Endodermal cell (in vitro differentiated cells): ENCODE measurements around the gene ATE1. TPM values are rescaled to one million over a fixed set of nuclear protein-coding genes. Genes with fewer than 3 reads are reported as not detected.
A peak's percentile ranks its signal among the peaks of the same experiment; 100 is the strongest.
"Not testable (repeated sequence)": the region's sequence is repeated elsewhere in the genome, so short reads cannot be mapped to it uniquely, and the experiment has no call there.

ENCODE experiments used
- DNase-seq: peaks from one replicate; pipeline ENCODE4 v3.0.0-alpha.2; 2017
- H3K27ac ChIP-seq: 2 replicates; pipeline ENCODE4 v1.5.1; 2013; ENCODE audit warnings: mild to moderate bottlenecking, low read depth, low read length, moderate library complexity
- H3K27me3 ChIP-seq: 2 replicates; pipeline ENCODE4 v1.6.1; 2013; ENCODE audit warnings: mild to moderate bottlenecking, low read length, moderate library complexity; ENCODE audit not compliant: insufficient read depth, control insufficient read depth, poor library complexity, severe bottlenecking
- H3K36me3 ChIP-seq: 2 replicates; pipeline ENCODE4 v1.7.0; 2013; ENCODE audit warnings: mild to moderate bottlenecking, low read length, moderate library complexity; ENCODE audit not compliant: control insufficient read depth, insufficient read depth
- H3K4me1 ChIP-seq: one replicate; pipeline ENCODE4 v1.7.0; 2013; ENCODE audit warnings: low read length; ENCODE audit not compliant: control insufficient read depth, insufficient read depth
- H3K4me3 ChIP-seq: 2 replicates; pipeline ENCODE4 v1.5.1; 2013; ENCODE audit warnings: mild to moderate bottlenecking, low read length, moderate library complexity
- H3K9ac ChIP-seq: 2 replicates; pipeline ENCODE4 v1.6.1; 2013; ENCODE audit warnings: mild to moderate bottlenecking, low read length, moderate library complexity; ENCODE audit not compliant: poor library complexity, severe bottlenecking; ENCODE audit errors: extremely low read depth
- H3K9me3 ChIP-seq: 2 replicates; pipeline ENCODE4 v1.6.1; 2013; ENCODE audit warnings: mild to moderate bottlenecking, low read length, moderate library complexity; ENCODE audit not compliant: control insufficient read depth
- H3K27ac Mint-ChIP-seq: 2 replicates; pipeline ENCODE4 v1.8.0; 2020; ENCODE audit warnings: mixed read lengths
- H3K27me3 Mint-ChIP-seq: 2 replicates; pipeline ENCODE4 v1.8.0; 2021; ENCODE audit warnings: mild to moderate bottlenecking, mixed read lengths; ENCODE audit not compliant: insufficient read depth
- H3K36me3 Mint-ChIP-seq: 2 replicates; pipeline ENCODE4 v1.8.0; 2020; ENCODE audit warnings: low read depth, mixed read lengths
- H3K4me1 Mint-ChIP-seq: 2 replicates; pipeline ENCODE4 v1.8.0; 2020; ENCODE audit warnings: mixed read lengths
- H3K4me3 Mint-ChIP-seq: 2 replicates; pipeline ENCODE4 v1.8.0; 2020; ENCODE audit warnings: mild to moderate bottlenecking, moderate library complexity, mixed read lengths
- H3K9me3 Mint-ChIP-seq: 2 replicates; pipeline ENCODE4 v1.8.0; 2020; ENCODE audit warnings: mild to moderate bottlenecking, mixed read lengths
- WGBS, 2 experiments: methylation state at CpG; one replicate each; pipeline versions ENCODE4 v1.1.5 to v1.1.7; 2013; ENCODE audit warnings: missing lambda C conversion rate in 2 of 2, mixed read lengths in 1 of 2; ENCODE audit not compliant: insufficient coverage in 1 of 2, insufficient read length in 1 of 2; 5-methylcytosine and 5-hydroxymethylcytosine counted together
- total RNA-seq, 2 donors: library from RNA; stranded (reverse); fragmentation: NEBNext Ultra II Directional in 1 of 2; extraction: Animal tissue kit (Norgen Biotek cat#: 25700) in 1 of 2; gene quantifications; 2 replicates in 1 of 2; 3 replicates in 1 of 2; pipeline ENCODE4 v1.2.1, GENCODE V29; 2021
- TF ChIP-seq, protein P1 (sequence below): fragments of 200-600 bp; sonication (generic); conservative IDR thresholded peaks from 2 replicates; pipeline ENCODE4 v1.5.0; 2021; ENCODE audit warnings: antibody characterized with exemption, mild to moderate bottlenecking

The ATE1 gene
- total RNA-seq, 2 donors from 2014 or later = 31.2 to 32.2 TPM

DNA sequence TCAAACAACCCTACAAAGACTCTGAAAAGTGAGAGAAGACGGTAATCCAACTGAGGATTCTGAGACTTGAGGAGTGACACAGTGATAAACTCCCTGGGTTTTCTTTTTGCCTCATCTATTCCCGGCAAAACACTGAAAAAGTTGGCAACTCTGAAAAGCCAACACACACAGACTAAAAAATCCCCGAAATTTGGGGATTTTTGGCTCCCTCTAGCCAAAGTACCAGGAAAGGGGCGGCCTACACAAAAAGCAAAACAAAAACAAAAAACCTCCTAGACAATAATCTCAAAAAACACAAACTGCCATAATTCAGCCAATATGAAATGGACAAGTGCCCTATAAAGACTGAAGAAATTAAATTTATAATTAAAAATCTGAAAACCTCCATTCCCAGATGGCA lies 161.4 kb downstream of the ATE1 start:
- 60 to 75% methylated on average over 1 to 4 of the region's 4 CpGs for WGBS, 2 experiments
- Mint-ChIP-seq H3K4me3 (no peak overlapping the region), H3K36me3 (peaks cover 43% of the 10 kb centered on the region), H3K4me1 (no peaks in the 10 kb centered on the region), H3K9me3 (peaks cover 29% of the 10 kb centered on the region), H3K27me3 (no peaks in the 10 kb centered on the region), H3K27ac (no peak overlapping the region)
- DNase-seq = no peak
- no peaks in the 10 kb centered on the region for H3K27me3 ChIP-seq
- TF ChIP-seq, protein P1, sequence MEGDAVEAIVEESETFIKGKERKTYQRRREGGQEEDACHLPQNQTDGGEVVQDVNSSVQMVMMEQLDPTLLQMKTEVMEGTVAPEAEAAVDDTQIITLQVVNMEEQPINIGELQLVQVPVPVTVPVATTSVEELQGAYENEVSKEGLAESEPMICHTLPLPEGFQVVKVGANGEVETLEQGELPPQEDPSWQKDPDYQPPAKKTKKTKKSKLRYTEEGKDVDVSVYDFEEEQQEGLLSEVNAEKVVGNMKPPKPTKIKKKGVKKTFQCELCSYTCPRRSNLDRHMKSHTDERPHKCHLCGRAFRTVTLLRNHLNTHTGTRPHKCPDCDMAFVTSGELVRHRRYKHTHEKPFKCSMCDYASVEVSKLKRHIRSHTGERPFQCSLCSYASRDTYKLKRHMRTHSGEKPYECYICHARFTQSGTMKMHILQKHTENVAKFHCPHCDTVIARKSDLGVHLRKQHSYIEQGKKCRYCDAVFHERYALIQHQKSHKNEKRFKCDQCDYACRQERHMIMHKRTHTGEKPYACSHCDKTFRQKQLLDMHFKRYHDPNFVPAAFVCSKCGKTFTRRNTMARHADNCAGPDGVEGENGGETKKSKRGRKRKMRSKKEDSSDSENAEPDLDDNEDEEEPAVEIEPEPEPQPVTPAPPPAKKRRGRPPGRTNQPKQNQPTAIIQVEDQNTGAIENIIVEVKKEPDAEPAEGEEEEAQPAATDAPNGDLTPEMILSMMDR = no peak
- H3K9ac ChIP-seq = no peak overlapping the region
- H3K36me3 ChIP-seq = peaks cover 2% of the 10 kb centered on the region
- no peak overlapping the region for H3K27ac ChIP-seq
- peaks cover 45% of the 10 kb centered on the region for H3K9me3 ChIP-seq
- no peak overlapping the region for H3K4me3 ChIP-seq
- no peaks in the 10 kb centered on the region for H3K4me1 ChIP-seq

DNA sequence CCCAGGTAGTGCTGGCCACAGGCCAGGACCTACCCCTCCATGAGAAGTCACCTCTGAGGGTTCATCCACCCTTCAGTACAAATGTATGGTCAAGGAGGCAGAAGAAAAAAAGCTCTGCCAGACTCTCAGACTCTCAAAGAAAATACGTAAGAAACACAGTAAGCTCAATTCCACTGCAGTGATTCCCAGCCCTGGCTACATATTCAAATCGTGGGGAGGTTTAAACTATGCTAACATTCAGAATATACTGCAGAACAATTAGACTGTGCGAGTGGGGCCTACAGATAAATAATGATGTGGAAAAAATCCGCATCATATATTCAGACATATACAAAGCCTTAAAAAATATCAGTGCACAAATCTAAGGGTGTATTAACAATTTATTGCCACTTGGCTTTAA lies 162.6 kb downstream of the ATE1 start:
- no peaks in the 10 kb centered on the region for H3K27me3 Mint-ChIP-seq
- no peak for DNase-seq
- no peak overlapping the region for H3K4me3 ChIP-seq
- H3K36me3 ChIP-seq = peaks cover 9% of the 10 kb centered on the region
- 96 to 100% methylated on average over 1 to 4 of the region's 4 CpGs for WGBS, 2 experiments
- peak overlapping the region; percentile 9 for H3K27ac Mint-ChIP-seq
- no peaks in the 10 kb centered on the region for H3K27me3 ChIP-seq
- no peak overlapping the region for H3K4me3 Mint-ChIP-seq
- H3K9ac ChIP-seq = no peak overlapping the region
- H3K9me3 Mint-ChIP-seq = peaks cover 39% of the 10 kb centered on the region
- H3K4me1 ChIP-seq = no peaks in the 10 kb centered on the region
- H3K4me1 Mint-ChIP-seq = no peaks in the 10 kb centered on the region
- H3K36me3 Mint-ChIP-seq = peaks cover 54% of the 10 kb centered on the region
- H3K27ac ChIP-seq = no peak overlapping the region
- peaks cover 53% of the 10 kb centered on the region for H3K9me3 ChIP-seq
- TF ChIP-seq, protein P1 = no peak

DNA sequence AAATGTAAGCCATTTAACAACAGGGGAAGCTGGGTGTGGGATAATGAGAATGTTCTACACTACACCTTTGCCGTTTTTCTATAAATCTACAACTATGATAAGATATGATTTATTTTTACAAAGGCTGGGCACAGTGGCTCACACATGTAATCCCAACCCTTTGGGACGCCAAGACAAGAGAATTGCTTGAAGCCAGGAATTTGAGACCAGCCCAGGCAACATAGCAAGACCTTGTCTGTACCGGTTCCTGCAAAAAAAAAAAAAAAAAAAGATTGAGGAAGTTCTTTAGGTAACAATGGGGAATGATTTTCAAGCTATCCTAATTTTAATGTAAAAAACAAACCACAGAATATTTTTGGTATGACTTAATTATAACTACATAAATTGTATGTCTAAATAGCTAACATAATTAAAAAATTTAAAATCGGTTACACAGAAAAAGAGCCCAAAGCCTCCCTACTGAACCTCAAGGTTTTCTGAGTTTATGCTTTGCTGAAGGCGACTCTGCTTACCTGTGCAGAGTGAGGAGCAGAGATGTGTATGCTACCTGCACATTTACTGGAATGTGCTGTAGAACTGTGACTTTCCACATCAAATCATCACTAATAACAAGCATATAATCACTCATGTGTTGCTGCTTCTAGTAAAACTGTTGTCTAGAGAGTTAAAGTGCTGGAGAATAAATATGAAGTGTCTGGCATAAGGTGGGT lies 163.4 kb downstream of the ATE1 start:
- Histone ChIP-seq H3K36me3 (peaks cover 16% of the 10 kb centered on the region), H3K27me3 (no peaks in the 10 kb centered on the region), H3K27ac (no peak overlapping the region), H3K9ac (no peak overlapping the region), H3K4me1 (no peaks in the 10 kb centered on the region), H3K4me3 (no peak overlapping the region), H3K9me3 (peaks cover 53% of the 10 kb centered on the region)
- H3K4me1 Mint-ChIP-seq = no peaks in the 10 kb centered on the region
- TF ChIP-seq, protein P1 = no peak
- 72 to 83% methylated on average over 2 to 4 of the region's 5 CpGs for WGBS, 2 experiments
- H3K9me3 Mint-ChIP-seq = peaks cover 43% of the 10 kb centered on the region
- H3K27ac Mint-ChIP-seq = no peak overlapping the region
- no peak overlapping the region for H3K4me3 Mint-ChIP-seq
- no peak for DNase-seq
- peaks cover 57% of the 10 kb centered on the region for H3K36me3 Mint-ChIP-seq
- H3K27me3 Mint-ChIP-seq = no peaks in the 10 kb centered on the region

DNA sequence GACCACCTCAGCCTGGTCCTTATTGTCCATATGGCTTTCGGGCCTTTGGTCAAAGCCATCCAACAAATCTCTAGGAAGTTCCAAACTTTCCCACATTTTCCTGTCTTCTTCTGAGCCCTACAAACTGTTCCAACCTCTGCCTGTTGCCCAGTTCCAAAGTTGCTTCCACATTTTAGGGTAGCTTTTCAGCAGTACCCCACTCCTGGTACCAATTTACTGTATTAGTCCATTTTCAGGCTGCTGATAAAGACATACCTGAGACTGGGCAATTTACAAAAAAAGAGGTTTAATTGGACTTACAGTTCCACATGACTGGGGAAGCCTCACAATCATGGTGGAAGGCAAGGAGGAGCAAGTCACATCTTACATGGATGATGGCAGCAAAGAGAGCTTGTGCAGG lies 170.6 kb downstream of the ATE1 start:
- not testable (repeated sequence) for H3K4me3 ChIP-seq, H3K4me1 ChIP-seq, DNase-seq, H3K9ac ChIP-seq, H3K27ac ChIP-seq, H3K4me1 Mint-ChIP-seq, H3K27ac Mint-ChIP-seq, H3K27me3 Mint-ChIP-seq, H3K4me3 Mint-ChIP-seq, H3K27me3 ChIP-seq
- peaks cover 83% of the 10 kb centered on the region for H3K36me3 Mint-ChIP-seq
- Histone ChIP-seq H3K9me3 (peaks cover 74% of the 10 kb centered on the region), H3K36me3 (peaks cover 28% of the 10 kb centered on the region)
- H3K9me3 Mint-ChIP-seq = peaks cover 71% of the 10 kb centered on the region
- WGBS, 2 experiments = 89% methylated on average over 1 of the region's 1 CpG

DNA sequence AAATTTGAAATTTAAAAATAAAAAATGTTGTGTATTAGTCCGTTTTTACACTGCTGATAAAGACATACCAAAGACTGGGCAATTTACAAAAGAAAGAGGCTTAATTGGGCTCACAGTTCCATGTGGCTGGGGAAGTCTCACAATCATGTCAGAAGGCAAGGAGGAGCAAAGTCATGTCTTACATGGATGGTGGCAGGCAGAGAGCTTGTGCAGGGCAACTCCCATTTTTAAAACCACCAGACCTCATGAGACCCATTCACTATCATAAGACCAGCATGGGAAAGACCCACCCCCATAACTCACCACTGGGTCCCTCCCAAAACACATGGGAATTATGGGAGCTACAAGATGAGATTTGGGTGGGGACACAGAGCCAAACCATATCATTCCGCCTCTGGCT lies 172.3 kb downstream of the ATE1 start:
- Histone ChIP-seq H3K9me3 (peaks cover 64% of the 10 kb centered on the region), H3K36me3 (peaks cover 20% of the 10 kb centered on the region)
- Mint-ChIP-seq H3K9me3 (peaks cover 62% of the 10 kb centered on the region), H3K36me3 (peaks cover 70% of the 10 kb centered on the region)
- WGBS, 2 experiments = 80 to 89% methylated on average over 1 to 2 of the region's 2 CpGs
- not testable (repeated sequence) for H3K4me1 Mint-ChIP-seq, H3K27ac ChIP-seq, H3K9ac ChIP-seq, H3K27me3 Mint-ChIP-seq, DNase-seq, H3K27ac Mint-ChIP-seq, H3K27me3 ChIP-seq, H3K4me1 ChIP-seq, H3K4me3 Mint-ChIP-seq, H3K4me3 ChIP-seq
